ENCODE data around the gene PRKCE. TPM values are rescaled to one million over a fixed set of nuclear protein-coding genes. Genes with fewer than 3 reads are reported as not detected.

PRKCE gene
- total RNA-seq, 1 experiment from 2014 or later = 14.0 TPM

- POLR2A ChIA-PET = no interaction called here
- H3K27ac ChIP-seq (ENCODE audit: low read length) = no peak overlapping the region
- H3K4me1 ChIP-seq (ENCODE audit: control insufficient read depth, insufficient read depth, low read length) = no peaks in the 10 kb centered on the region
- DNase-seq (ENCODE audit: low read depth, low spot score) (no peak), ATAC-seq (no peak)
- no peaks in the 10 kb centered on the region for H3K27me3 ChIP-seq (ENCODE audit: control insufficient read depth, insufficient read depth, low read length)
- H3K36me3 ChIP-seq (ENCODE audit: control insufficient read depth, insufficient read depth, low read length) = no peaks in the 10 kb centered on the region
- in situ Hi-C loops (cut with HindIII; ENCODE audit: low pct_unique_long_range_greater_than_20kb, low sequenced_read_pairs) (no loop called here), intact Hi-C loops (cut with micrococcal nuclease; ENCODE audit: unreplicated experiment) (no loop called here)
- BruUV-seq (replicated peaks) = no TSS peak
- no peak for TF ChIP-seq POLR2AphosphoS5 (IDR thresholded peaks at IDR 0.05; ENCODE audit: low read depth, low read length)
- no peak for TF ChIP-seq TCF7L2 (IDR thresholded peaks at IDR 0.05; ENCODE audit: low read depth, low read length)
- no peak for TF ChIP-seq SIN3A (IDR thresholded peaks at IDR 0.05; ENCODE audit: borderline replicate concordance, insufficient read depth, low read depth, low read length)
- no peak for TF ChIP-seq CTCF (IDR thresholded peaks at IDR 0.05)
- TF ChIP-seq REST (IDR thresholded peaks at IDR 0.05; ENCODE audit: insufficient read depth in 1 of 2, low read depth in 2 of 2, low read length in 1 of 2) = no peak
- CTCF ChIA-PET = no interaction called here
- no peak overlapping the region for H3K4me3 ChIP-seq (ENCODE audit: low read depth in 2 of 2, low read length in 2 of 2)
- H3K9me3 ChIP-seq (ENCODE audit: control insufficient read depth, insufficient read depth, low read depth, low read length) = no peaks in the 10 kb centered on the region
Observed at GRCh38 chr2:46053564-46053963, 402.1 kb downstream of the PRKCE start.

- no peaks in the 10 kb centered on the region for H3K9me3 ChIP-seq (ENCODE audit: control insufficient read depth, insufficient read depth, low read depth, low read length)
- H3K4me3 ChIP-seq (ENCODE audit: low read depth in 2 of 2, low read length in 2 of 2) = no peak overlapping the region
- DNase-seq (ENCODE audit: low read depth, low spot score) (no peak), ATAC-seq (no peak)
- no peaks in the 10 kb centered on the region for H3K36me3 ChIP-seq (ENCODE audit: control insufficient read depth, insufficient read depth, low read length)
- intact Hi-C loops (cut with micrococcal nuclease; ENCODE audit: unreplicated experiment) = no loop called here
- no peak overlapping the region for H3K27ac ChIP-seq (ENCODE audit: low read length)
- no peaks in the 10 kb centered on the region for H3K27me3 ChIP-seq (ENCODE audit: control insufficient read depth, insufficient read depth, low read length)
- ChIA-PET CTCF (no interaction called here), POLR2A (no interaction called here)
- BruUV-seq (replicated peaks) = no TSS peak
- TF ChIP-seq POLR2AphosphoS5 (IDR thresholded peaks at IDR 0.05; ENCODE audit: low read depth, low read length) (no peak), TCF7L2 (IDR thresholded peaks at IDR 0.05; ENCODE audit: low read depth, low read length) (no peak), CTCF (IDR thresholded peaks at IDR 0.05) (no peak), SIN3A (IDR thresholded peaks at IDR 0.05; ENCODE audit: borderline replicate concordance, insufficient read depth, low read depth, low read length) (no peak), REST (IDR thresholded peaks at IDR 0.05; ENCODE audit: insufficient read depth in 1 of 2, low read depth in 2 of 2, low read length in 1 of 2) (no peak)
- in situ Hi-C loops (cut with HindIII; ENCODE audit: low pct_unique_long_range_greater_than_20kb, low sequenced_read_pairs) = no loop called here
- H3K4me1 ChIP-seq (ENCODE audit: control insufficient read depth, insufficient read depth, low read length) = no peaks in the 10 kb centered on the region
Observed at GRCh38 chr2:46056541-46056940, 405.1 kb downstream of the PRKCE start.
